Stimulated activated CD4-positive, alpha-beta T cell treated with anti-CD3 and anti-CD28 coated beads, Interleukin-4, amount 100 ng/mL, for 24 hours (primary cell): ENCODE data around the gene RNF4.
"Not testable (repeated sequence)": the region's sequence is repeated elsewhere in the genome, so short reads cannot be mapped to it uniquely, and the experiment has no call there.

ENCODE experiments used
- DNase-seq: peaks from one replicate; pipeline ENCODE4 v3.0.0-alpha.2; 2020

The RNF4 gene

DNA sequence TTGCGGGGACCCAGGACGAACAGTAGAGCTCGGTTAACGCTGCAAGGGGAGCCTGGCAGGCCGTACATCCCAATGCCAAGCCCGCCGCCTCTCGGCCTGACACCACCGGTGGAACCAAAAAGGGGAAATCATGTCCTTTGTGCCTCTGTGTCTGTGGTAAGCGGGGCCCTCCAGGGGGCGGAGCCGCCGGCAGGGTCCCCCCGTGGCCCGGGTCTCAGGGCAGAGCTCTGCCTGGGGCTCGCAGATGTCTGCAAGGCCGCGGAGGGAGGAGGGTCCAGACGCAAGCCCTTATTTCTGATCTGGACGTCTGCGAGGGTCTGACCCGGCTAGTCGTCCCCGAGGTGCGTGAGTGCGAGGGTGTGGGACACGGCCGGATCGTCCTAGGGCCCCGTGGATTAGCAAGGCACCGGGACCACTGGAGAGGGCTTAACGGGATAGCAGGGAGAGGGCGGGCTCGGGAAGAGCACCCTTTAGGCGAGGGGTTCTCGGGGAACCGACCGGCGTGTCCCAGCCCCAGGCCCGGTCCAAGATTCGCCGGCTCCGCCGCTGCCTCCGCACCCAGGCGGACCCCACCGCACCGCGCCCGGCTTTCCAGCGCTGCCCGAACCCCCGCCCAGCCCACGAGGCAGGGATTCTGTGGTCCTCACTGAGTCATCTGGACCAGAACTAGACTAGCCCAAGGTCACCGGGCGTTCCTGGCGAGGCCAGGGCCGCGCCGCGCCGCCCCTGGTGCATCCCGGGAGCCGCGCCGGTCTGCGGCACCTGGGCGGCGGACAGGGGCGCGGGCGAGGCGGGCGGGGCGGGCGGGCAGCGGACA, 66.7 kb downstream of the RNF4 start:
- peak; percentile 46 for DNase-seq

DNA sequence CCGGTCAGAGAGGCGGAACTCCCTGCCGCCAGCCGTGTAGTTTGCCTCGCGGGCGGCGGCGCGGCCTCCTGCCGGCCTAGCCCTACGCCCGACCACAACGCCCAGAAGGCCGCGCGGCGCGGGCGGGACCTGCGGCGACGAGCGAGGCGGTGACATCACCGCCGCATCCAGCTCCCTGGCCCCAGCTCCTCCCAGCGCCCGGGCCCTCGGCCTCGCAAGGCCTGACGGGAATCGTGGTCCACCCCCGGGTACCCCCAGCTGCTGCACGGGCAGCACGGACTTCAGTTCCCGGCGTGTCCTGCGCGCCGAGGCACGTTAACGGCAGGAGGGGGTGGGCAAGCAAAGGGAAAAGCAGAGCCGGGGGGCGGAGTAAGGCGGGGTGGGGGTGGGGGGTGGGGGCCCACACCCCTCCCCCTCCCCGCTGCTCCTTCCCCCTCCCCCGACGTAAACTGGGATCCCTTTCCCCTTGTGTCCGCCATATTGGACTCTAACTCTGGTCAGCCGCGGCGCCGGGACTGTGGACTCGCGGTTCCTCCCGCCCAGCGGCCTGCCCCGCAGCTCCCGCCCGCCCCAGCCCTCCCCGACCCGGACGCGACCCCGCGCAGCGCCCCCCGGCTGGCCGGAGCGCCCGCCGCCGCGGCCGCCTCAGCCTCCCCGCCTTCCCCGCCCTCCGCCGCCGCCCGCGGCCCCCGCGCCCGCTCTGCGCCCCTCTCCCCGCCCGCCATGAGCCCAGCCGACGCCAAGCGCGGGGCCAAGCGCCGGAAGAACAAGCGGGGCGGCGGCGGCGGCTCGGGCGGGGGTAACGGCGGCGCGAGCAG, 67.5 kb downstream of the RNF4 start, which contains the start of gene FAM193A:
Gene FAM193A (plus strand): TSS at position 455 of the 818 bp plus-strand sequence. CDS start 269 bp downstream, at position 724.
- DNase-seq = peak; percentile 99

DNA sequence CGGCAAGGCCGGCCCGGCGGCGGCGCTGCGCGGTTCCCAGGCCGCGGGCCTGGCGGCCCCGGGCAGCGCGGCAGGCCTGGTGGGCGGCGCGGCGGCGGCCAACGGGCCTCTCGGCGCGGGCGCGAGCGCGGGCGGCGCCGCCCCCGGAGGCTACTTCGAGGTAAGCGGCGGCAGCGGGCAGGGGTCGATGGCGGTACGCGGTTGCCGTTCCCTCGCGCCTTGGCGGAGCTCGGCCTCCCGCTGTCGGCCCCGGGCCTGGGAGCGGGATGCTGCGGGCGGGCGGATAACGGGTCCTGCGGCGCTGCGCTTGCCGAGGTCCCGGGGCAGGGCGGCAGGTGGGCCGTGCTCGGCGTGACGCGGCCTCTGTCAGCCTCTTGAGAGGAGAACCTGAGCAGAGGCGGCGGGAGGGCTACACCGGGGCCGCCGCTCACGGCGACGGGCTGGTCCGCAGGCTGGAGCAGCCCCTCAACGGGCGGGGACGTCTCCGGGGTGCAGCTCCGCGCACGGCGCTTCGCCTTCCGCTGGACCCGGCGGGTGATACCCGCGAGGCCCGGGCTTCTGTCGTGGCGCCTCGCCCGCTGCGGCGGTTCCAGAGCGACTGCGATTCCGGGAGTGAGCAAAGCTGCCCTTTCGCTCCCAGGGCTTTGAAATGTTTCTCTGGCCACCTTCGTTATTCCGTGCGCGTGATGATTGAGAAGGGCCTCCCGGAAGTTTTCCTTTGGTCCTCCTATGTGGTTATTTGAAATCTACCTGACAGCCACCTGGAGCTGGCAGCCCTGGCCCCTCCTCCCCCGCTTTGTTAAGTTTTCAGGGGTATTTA, 68.3 kb downstream of the RNF4 start:
- DNase-seq = peak; percentile 58

DNA sequence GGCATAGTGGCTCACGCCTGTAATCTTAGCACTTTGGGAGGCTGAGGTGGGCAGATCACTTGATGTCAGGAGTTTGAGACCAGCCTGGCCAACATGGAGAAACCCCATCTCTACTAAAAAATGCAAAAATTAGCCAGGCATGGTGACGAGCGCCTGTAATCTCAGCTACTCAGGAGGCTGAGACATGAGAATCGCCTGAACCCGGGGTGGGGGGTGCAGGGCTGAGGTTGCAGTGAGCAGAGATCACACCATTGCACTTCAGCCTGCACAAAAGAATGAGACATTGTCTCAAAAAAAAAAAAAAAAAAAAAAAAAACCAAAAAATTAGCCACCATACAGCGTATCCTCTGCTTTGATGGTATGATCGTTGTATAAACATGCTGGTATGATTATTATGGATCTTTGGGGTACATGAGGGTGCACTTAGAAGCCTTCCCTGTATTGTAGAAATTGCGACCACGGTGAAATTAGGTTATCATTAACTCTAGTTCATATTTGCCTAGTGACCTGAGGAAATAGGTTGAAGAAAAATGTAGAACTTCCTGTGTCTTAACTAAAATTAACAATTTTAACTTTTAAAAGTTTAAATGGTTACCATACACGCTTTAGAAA, 74.8 kb downstream of the RNF4 start:
- DNase-seq = not testable (repeated sequence)

DNA sequence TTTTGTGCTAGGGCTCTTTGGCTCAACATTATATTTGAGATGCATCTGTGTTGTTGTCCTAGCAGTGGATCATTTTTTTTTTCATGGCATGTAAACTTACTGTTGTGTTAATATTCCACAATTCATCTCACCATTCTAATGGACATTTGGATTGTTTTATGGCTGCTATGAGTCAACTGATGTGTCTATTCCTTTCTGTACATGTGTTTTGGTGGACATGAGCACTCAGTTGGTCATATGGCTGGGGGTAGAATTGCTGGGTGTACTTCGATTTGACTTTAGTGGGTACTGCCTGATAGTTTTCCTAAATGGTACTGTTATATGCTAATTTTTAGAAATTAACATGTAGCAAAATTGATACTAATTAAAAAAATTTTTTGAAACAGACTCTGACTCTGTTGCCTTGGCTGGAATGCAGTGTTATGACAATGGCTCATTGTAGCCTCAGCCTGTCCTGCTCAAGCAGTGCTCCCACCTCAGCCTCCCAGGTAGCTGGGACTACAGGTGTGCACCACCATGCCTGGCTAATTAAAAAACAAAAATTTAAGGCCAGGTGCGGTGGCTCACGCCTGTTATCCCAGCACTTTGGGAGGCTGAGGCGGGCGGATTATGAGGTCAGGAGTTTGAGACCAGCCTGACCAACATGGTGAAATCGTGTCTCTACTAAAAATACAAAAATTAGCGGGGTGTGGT, 76.6 kb downstream of the RNF4 start:
- DNase-seq = no peak

DNA sequence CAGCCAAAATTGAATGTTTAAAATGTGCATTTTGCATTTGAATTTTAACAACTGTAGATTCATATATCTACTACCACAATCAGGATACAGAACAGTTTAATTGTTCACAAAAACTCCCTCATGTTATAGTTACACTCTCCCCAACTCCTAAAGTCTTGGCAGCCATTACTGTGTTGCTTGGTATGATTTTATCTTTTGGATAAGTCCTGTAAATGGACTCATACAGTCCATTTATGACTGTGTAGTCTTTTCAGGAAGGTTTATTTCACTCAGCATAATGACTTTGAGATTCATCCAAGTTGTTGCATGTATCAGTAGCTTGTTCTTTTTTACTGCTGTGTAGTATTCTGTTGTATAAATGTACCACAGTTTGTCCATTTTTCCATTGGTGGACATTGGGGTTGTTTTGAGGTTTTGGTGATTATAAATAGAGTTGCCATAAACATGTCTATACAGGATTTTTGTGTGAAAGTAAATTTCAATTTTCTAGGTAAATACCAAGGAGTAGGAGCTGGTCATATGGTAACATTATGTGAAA, 77.4 kb downstream of the RNF4 start:
- no peak for DNase-seq

DNA sequence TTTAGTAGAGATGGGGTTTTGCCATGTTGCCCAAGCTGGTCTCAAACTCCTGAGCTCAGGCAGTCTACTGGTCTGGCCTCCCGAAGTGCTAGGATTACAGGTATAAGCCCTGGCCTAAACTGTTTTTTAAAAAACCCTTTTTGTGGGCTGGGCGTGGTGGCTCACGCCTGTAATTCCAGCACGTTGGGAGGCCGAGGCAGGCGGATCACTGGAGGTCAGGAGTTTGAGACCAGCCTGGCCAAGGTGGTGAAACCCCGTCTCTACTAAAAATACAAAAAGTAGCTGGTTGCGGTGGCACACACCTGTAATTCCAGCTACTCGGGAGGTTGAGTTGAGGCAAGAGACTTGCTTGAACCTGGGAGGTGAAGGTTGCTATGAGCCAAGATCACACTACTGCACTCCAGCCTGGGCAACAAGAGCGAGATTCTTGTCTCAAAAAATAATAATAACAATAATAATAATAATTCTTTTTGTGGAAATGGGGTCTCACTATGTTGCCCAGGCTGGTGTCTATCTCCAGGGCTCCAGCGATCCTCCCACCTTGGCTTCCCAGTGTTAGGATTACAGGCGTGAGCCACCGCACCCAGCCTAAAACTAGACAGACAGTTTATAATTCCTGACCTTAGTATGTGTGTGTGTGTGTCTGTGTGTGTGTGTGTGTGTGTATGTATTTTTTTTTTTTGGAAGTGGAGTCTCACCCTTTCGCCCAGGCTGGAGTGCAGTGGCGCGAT, 78.2 kb downstream of the RNF4 start:
- DNase-seq = not testable (repeated sequence)

DNA sequence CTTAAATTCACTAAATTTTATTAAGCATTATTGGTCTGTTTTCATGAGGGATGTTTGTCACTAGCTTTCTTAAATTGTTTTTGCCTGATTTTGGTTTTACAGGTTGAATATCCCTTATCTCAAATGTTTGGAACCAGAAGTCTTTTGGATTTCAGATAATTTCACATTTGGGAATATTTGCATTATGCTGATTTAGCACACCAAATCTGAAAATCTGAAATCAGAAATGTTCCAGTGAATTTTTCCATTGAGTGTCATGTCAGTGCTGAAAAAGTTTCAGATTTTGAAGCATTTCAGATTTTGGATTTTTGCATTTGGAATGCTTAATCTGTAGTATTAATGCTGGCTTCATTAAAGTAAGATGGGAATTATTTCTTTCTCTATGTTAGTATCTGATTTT, 82.2 kb downstream of the RNF4 start:
- no peak for DNase-seq

DNA sequence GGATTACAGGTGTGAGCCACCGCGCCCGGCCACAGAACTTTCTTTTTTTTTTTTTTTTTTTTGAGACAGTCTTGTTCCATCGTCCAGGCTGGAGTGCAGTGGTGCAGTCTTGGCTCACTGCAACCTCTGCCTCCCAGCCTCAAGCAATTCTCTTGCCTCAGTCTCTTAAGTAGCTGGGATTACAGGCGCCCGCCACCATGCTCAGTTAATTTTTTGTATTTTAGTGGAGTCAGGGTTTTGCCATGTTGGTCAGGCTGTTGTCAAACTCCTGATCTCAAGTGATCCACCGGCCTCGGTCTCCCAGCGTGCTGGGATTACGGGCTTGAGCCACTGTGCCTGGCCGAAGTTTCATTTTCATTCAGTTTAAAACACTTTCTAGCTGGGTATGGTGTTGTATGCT, 83.9 kb downstream of the RNF4 start:
- DNase-seq = no peak

DNA sequence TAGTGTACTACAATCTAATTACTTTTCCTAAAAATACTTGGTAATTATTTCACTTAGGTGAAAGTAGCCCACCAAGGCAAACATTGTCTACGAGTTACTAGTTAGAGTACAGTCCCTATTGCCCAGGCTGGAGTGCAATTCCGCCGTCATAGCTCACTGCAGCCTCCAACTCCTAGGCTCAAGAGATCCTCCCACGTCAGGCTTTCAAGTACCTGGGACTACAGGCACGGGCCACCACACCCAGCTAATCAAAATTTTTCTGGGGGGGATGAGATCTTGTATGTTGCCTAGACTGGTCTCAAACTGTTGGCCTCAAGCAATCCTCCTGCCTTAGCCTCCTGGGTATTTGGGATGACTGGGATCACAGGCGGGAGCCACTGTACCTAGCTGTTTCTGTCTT, 89.4 kb downstream of the RNF4 start:
- no peak for DNase-seq

DNA sequence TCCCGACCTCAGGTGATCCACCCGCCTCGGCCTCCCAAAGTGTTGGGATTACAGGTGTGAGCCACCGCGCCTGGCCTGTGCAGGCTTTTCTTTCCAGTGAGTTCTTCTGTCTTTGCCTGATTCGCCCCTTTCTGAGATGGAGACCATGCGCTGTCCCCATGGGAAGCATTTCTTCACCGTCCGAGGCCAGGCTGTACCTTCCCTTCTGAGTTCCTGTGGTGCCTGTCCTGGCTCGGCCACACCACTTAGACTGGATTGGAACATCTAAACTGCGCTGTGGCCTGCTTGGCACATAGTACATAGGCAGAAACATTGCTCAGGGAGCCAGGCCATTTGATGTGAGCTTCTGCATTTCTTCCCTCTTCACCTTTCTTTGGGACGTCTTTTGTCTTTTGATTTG, 91.3 kb downstream of the RNF4 start:
- no peak for DNase-seq
